Measurements from ENCODE around the gene CAV3. TPM values are rescaled to one million over a fixed set of nuclear protein-coding genes. Genes with fewer than 3 reads are reported as not detected.

Gene CAV3
- total RNA-seq, 1 experiment from 2014 or later, result not detected

DNA sequence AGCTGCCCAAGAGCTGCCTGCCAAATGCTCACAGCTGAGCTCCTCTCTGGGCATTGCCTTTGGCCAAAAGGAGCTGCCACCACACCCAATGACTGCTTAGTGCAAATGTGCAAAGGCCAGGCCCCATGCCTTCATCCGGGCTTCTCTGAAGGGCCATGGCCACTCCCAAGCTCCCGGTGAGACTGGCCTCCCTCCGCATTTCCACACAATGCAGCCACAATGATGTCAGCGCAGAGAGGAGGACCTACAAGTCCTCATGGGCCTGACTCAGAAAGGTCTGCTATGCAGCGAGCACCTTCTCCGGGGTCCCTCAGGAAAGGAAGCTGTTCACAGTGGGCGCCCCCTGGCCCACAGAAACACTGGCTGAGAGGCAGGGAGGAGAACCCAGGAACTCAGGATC, 23.1 kb downstream of the CAV3 start:
- no peak for ATAC-seq
- H3K4me3 ChIP-seq (ENCODE audit: low read length), result no peak overlapping the region
- DNase-seq, result no peak
- 0 out of 2 replicates have a peak, but pooled peaks cover 1% of the 10 kb centered on the region for H3K36me3 ChIP-seq (ENCODE audit: low read depth, low read length)
- H3K9ac ChIP-seq (ENCODE audit: low read length), result no peak overlapping the region
- no peaks in the 10 kb centered on the region for H4K20me1 ChIP-seq (ENCODE audit: low read length)
- H3F3A ChIP-seq (ENCODE audit: low read length, unreplicated experiment), result no peaks in the 10 kb centered on the region
- POLR2A ChIA-PET (ENCODE audit: unreplicated experiment), result interaction anchor here (1.0 kb wide), 1 partner anchor 17 kb away, joined by 4 read pairs; no protein-coding TSS in a partner anchor
- CTCF ChIA-PET, result interaction anchor here (0.6 to 0.8 kb wide), 2 partner anchors 15 to 93 kb away, joined by 3 to 4 read pairs; no protein-coding TSS in a partner anchor
- H3K4me2 ChIP-seq (ENCODE audit: low read length), result no peak overlapping the region
- no peak overlapping the region for H3K27ac ChIP-seq (ENCODE audit: low read length)
- TF ChIP-seq EZH2phosphoT487 (IDR thresholded peaks at IDR 0.05; ENCODE audit: borderline replicate concordance, low read length) (no peak), EZH2 (IDR thresholded peaks at IDR 0.05; ENCODE audit: low read length, unreplicated experiment) (no peak), CTCF (conservative IDR thresholded peaks at IDR 0.05; ENCODE audit: low read depth, low read length) (no peak)
- H3K9me3 ChIP-seq (ENCODE audit: low read length), result no peaks in the 10 kb centered on the region
- H3K79me2 ChIP-seq (ENCODE audit: low read length), result no peaks in the 10 kb centered on the region
- H3K27me3 ChIP-seq (ENCODE audit: low read length), result no peaks in the 10 kb centered on the region
- H3K4me1 ChIP-seq (ENCODE audit: insufficient read depth, low read length), result no peaks in the 10 kb centered on the region
- no TSS peak for BruUV-seq (replicated peaks)
- no peak overlapping the region for H2AFZ ChIP-seq (ENCODE audit: low read length)
- no peaks in the 10 kb centered on the region for H3K9me2 ChIP-seq (replicated peaks; ENCODE audit: low read length)
- intact Hi-C loops (cut with micrococcal nuclease), result no loop called here

DNA sequence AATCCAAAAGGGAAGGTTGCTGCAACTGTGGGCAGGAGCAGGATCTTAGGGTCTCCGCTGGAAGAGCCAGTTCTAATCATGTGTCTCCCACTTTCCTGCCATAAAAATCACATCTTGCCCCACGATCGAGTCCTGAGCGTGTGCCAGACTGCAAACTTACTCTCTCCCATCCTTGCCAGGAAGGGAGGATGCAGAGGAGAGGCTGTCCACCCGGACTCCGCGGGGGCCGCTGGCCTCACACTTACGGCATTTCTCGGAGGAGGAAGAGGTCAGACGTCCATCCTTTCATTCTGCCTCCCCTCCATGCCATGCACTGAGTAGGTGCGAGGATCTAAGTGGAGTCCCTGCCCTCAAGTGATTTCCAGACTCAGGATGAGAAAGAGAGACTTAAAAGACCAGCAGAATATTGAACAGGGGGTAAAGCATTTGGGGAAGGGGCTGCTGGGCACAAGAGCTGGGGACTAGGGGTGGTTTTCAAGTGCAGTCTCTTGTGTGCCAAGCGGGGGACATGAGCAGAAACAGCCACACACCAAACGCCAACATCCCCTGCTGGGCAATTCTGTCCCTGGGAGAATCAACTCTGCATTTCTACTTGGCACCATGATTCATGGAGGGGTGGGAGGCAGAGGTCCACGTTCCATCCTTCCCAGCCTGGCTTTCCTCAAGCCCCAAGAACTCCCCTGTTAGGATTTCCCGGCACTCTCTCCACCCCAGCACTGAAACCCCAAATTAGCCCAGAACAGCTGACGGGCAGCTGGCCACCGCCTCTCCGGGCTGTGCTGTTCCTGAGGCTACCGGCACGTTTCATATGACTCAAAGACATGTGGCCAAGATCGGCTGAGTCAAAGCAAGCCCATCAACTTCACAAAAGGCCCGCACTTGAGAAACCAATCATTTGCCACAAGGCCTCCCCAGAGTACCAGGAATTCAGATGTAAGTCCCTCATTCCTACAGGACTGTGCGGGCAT, 24.2 kb downstream of the CAV3 start:
- TF ChIP-seq EZH2phosphoT487 (IDR thresholded peaks at IDR 0.05; ENCODE audit: borderline replicate concordance, low read length), result no peak
- no peak for TF ChIP-seq EZH2 (IDR thresholded peaks at IDR 0.05; ENCODE audit: low read length, unreplicated experiment)
- TF ChIP-seq CTCF (conservative IDR thresholded peaks at IDR 0.05; ENCODE audit: low read depth, low read length), result no peak
- H3K4me3 ChIP-seq (ENCODE audit: low read length), result no peak overlapping the region
- DNase-seq (peak; percentile 56), ATAC-seq (peak; percentile 81)
- no peak overlapping the region for H3K4me2 ChIP-seq (ENCODE audit: low read length)
- BruUV-seq (replicated peaks), result no TSS peak
- no peaks in the 10 kb centered on the region for H3K27me3 ChIP-seq (ENCODE audit: low read length)
- ChIA-PET CTCF (no interaction called here), POLR2A (ENCODE audit: unreplicated experiment) (no interaction called here)
- H3K9me2 ChIP-seq (replicated peaks; ENCODE audit: low read length), result no peaks in the 10 kb centered on the region
- no peaks in the 10 kb centered on the region for H3K79me2 ChIP-seq (ENCODE audit: low read length)
- no peaks in the 10 kb centered on the region for H3F3A ChIP-seq (ENCODE audit: low read length, unreplicated experiment)
- H3K4me1 ChIP-seq (ENCODE audit: insufficient read depth, low read length), result no peaks in the 10 kb centered on the region
- H3K9me3 ChIP-seq (ENCODE audit: low read length), result no peaks in the 10 kb centered on the region
- H4K20me1 ChIP-seq (ENCODE audit: low read length), result no peaks in the 10 kb centered on the region
- no peaks in the 10 kb centered on the region for H3K36me3 ChIP-seq (ENCODE audit: low read depth, low read length)
- H3K27ac ChIP-seq (ENCODE audit: low read length), result no peak overlapping the region
- no peak overlapping the region for H2AFZ ChIP-seq (ENCODE audit: low read length)
- no peak overlapping the region for H3K9ac ChIP-seq (ENCODE audit: low read length)
- intact Hi-C loops (cut with micrococcal nuclease), result no loop called here
